GM19035 (cell line): ENCODE measurements around the gene GPLD1.

ENCODE experiments used
- ATAC-seq: cut with Tn5 transposase; IDR thresholded peaks from one replicate; pipeline ENCODE4 v1.9.1; 2021; ENCODE audit not compliant: unreplicated experiment

GPLD1 gene

DNA sequence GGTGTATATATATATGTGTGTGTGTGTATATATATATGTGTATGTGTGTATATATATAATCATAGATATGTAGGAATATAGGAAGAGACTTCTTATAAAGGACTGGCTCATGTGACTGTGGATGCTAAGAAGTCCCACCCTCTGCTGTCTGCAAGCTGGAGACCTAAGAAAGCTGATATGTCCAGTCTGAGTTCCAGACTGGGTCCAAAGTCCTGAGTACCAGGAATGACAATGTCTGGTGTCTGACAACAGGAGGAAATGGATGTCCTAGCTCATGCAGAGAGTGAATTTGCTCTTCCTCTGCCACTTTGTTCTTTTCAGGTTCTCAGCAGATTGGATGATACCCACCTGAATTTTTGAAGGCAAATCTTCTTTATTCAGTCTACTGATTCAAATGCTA, 12.5 kb upstream of the GPLD1 start:
- ATAC-seq: no peak

DNA sequence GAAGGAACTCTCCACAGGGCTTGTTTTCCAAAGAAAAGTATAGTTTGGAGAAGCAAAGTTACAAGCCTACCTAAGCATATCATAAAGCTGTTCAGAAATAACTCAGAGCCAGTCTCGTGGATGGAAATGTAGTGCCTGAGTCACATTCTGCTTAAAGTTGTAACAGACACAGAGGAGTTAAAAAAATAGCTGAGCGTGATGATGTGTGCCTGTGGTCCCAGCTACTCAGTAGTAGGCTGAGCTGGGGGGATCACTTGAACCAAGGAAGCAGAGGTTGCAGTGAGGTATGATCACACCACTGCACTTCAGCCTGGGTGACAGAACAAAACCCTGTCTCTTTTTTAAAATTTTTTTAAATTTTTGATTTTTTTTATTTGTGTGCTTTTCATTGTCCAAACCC, 12.0 kb upstream of the GPLD1 start:
- ATAC-seq: no peak

DNA sequence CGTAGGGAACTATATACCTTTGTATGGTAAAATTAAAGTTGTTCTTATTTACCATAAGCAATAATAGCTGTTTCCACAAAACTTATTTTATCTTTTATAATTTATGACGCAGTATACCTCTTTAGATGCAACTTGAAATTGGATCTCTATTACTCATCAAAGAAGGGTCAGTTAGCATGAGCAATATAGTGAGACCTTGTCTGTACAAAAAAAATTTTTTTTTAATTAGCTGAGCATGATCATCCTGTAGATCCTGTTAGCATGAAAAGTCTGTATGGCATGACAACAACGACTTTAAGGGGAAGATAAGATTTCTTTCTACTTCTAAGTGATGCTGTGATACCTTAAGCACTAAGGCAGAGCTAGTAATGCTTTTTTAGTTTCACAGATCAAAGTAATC, 11.3 kb upstream of the GPLD1 start:
- no peak for ATAC-seq

DNA sequence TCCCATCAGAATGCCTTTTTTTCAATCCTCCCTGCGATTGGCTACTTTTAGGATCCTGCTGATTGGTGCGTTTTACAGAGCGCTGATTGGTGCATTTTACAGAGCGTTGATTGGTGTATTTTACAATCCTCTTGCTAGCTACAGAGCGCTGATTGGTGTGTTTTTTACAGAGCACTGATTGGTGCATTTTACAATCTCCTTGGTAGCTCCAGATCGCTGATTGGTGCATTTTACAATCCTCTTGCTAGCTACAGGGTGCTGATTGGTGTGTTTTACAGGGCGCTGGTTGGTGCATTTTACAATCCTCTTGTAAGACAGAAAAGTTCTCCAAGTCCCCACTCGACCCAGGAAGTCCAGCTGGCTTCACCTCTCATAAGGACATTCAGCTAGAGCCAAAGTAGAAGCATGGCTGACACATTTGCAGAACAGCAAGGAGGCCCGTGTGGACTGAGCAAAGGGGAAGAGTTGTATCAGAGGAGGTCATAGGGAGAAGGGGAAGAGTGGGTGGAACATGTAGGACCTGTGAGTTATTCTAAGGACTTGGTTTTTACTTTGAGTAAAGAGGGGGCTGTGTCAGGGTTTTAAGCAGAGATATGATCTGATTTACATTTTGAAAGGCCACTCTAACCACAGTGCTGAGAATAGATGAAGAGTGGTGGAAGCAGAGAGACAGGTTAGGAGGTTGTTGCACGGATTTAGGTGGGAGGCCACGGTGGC, 8.0 kb upstream of the GPLD1 start:
- no peak for ATAC-seq

DNA sequence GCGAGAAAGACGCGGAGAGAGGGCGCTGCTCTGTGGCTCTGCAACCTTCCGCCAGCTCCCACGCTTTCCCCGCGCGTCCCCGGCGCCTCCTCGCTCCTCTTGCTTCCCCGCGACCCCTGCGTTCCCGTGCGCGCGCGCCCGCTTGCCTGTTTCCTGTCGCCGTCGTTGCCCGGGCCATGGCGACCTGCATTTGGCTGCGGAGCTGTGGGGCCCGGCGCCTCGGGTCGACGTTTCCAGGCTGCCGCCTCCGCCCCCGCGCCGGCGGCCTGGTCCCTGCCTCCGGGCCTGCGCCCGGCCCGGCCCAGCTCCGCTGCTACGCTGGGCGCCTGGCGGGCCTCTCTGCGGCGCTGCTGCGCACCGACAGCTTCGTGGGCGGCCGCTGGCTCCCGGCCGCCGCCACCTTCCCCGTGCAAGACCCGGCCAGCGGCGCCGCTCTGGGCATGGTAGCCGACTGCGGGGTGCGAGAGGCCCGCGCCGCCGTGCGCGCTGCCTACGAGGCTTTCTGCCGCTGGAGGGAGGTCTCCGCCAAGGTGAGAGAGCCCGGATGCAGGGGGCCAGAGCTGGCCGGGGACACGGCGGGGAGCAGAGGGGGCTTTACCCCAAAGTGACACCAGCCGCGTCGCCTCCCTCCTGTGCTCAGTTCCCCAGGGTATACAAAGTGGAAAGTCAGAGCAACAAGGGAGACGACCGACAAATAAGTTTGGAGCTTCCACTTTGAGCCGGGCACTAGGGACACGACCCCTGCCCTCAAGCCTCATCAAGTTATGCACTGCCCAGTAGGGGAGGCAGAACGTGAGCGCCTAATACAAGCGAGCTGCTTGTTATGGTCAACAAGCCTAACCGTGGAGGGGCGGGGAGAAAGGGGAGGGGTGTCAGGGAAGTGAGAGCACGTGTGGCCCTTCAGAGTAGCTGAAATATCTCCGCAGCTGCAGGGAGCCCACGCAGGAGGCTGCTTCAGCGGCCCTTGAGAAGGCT, 5.7 kb upstream of the GPLD1 start, which contains the start of gene ALDH5A1:
TSS of gene ALDH5A1 (plus strand) at position 149 of the 975 bp plus-strand sequence. CDS start at position 177, 28 bp downstream.
- peak; percentile 72 for ATAC-seq

DNA sequence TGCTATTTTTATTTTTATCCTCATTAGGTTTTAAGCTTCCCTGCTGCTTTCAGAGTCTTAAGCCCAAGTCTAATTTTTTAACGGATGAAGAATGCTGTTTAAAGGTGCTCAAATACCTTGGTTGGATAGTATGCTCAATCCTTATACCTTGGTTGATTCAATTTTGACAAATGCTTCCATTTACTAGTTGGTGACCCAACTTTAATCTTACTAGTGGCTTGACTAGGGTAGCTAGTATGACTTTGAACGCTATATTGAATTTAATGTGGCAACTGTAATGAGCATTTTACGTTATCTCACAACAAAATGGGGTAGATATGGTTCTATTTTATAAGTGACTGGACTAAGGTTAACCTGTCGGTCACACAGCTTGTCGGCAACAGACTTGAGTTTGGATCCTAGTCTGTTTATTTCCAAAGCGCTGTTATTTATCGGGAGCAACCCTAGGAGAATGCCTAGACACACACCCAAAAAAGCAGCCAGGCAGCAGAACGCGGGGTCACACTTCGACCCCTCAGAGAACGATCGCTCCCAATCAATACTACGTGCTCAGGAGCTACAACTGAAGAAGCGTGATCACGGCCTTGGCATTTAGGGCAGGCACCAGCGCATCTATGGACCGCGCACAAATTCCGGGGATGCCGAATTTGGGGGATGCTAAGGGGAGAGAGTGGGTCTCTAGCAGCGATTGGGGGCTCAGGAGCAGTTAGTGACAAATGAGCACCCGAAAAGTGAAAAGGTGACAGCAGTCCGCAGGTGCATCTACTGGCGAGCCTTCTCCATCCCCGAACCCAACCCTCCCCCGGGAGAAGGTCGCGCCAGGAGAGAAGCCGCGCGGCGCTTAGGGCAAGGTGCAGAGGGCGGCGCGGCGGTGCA, 4.8 kb upstream of the GPLD1 start:
- ATAC-seq: peak; percentile 8

DNA sequence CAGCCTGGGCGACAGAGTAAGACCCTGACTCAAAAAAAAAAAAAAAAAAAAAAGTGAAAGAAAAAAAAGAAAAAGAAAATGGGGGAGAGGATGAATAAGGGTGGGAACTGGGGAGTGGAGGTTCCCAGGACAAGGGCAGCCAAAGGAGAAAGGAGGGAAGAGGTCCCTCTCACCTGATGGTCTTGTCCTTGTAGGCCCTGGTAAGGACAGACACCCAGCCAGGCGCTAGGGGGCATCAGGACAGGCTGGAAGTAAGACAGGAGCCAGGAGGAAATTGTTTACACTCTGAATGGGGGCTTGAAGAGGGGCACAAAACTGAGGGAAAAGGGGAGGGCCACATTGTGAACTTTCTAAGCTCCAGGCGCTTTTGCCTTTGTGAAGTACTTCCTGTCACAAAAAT, 3.1 kb upstream of the GPLD1 start:
- no peak for ATAC-seq

DNA sequence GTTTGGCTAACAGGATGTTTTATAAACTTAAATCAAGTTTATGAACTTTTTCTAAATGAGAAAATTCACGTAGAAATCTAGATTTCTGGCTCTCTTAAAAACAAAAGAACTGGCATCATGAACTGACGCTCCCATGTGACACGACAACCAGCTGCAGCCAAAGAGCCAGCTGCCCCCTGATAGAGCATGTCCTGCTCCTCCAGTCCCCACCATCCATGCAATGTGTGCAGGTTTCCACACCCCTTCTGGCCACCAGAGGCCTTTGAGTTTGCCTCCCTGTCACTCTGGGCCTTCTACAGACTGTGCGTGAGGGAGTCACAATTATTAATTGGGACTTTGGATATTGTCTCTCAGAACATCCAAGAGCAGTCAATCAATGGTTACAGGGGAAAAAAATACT, 1.6 kb upstream of the GPLD1 start:
- no peak for ATAC-seq

DNA sequence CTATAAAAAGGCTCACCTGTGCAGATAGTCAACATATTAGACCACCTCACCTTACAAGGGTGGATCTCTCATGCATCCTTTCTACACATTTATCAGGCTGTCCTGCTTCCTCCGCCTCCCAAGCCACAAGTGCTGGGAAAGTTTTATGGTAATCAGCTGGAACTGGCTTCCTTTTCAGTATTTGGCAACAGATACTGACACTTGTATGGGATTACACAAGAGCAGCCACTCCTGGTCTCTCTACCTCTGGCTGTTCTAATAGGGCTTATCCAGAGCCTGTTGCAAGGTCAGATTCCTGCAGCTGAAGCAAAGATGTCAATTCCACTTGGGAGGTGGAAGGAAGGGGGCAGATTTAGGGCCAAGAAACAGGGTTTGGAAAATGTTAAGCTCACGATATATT, 503 bp upstream of the GPLD1 start:
- no peak for ATAC-seq

DNA sequence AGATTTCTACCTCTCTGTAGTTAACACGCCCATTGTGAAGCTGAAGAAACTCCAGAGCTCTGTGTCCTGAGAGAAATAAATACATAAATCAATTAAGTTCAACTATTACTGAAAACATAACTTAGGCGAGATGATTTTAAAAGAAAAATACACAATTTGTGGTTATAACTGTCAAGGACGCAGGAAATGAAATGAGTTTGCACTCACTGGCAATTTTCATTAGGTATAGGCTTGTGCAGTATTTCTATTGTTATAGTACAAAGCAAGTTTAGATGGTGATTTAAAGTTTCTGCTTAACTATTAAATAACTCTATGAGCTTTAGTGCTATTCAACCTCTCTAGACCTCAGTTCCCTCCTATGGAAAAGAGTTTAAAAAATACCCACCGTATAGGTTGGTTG, 3.3 kb downstream of the GPLD1 start:
- no peak for ATAC-seq

DNA sequence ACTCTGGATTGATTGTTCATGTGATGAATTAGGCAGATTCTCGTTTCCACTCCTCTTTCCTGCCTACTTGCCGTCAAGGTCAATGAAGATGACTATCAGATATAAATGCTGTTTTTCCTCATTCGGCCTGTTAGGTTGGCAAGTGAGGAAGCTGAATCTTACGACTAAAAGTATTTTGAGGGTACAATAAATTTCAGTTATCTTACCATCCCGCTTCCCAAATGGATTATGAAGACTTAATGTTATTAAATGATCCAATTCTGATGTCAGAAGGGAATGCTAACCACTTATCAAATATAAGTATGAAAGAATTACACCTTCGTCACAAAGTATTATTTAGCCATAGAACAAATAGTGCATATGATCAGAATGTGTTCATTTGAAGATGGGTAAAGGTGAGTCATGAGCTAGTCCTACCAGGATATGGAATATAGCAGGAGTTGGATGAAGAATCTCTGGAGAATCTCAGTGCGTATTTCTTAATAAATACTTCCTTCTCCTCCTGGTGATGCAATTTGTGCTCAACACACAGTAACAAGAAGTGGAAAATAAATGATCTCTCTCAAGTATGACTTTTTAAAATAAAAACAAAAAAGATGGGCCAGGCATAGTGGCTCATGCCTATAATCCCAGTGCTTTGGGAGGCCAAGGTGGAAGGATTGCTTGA, 4.6 kb downstream of the GPLD1 start:
- no peak for ATAC-seq

DNA sequence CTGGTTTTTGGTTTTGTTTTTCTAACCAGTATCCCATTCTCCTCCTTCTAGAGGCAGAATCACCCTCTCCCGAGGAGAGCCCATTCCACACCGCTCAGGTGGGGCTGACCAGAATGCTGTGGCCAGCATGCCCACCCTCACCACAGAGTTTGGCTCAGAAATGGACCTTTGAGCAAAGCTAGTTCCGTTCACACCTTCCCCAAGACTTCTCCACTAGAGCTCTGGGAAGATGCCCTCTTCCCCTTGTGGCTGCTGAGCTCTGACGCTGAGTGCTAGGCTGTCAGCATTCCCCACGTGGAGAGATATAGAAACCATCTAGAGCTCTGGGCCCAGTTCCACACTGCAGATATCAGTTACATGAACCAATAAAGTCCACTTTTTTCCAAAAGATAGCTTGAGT, 7.9 kb downstream of the GPLD1 start:
- ATAC-seq: no peak

DNA sequence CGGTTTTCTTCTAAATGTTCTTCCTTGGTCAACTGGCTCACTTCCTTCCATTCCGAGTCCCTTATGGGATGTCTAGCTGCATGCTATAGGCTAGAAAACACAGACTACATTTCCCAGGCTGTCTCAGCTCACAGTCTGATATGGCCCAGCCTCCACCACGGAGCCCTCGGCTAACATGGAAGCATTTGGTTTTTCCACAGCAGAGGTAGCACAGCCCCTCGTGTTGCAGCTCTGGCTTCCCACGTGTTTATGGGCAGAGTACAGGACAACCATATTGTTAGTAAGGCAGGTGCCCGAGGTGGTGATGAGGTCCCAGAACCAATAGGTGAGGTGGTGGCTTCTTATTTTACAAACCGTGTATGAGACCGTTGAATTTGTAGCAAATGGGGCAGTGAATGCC, 8.7 kb downstream of the GPLD1 start:
- ATAC-seq: no peak

DNA sequence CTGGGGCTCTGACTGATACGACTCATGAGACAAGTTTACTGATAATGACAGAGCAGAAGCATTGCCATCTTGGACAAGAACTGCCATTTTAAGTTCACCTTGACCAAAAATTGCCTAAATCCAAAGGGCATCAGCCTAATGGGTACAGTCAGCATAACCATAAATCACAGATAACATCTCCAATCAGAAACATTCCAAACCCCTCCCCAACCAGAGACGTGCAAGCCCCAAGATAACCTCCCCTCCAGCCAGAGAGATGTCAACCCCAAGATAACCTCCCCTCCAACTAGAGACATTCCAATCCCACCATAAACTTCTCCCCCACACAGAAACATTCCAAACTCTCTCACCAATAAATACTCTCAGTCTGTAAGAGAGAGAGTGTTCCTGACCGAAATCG, 10.5 kb downstream of the GPLD1 start:
- ATAC-seq: no peak

DNA sequence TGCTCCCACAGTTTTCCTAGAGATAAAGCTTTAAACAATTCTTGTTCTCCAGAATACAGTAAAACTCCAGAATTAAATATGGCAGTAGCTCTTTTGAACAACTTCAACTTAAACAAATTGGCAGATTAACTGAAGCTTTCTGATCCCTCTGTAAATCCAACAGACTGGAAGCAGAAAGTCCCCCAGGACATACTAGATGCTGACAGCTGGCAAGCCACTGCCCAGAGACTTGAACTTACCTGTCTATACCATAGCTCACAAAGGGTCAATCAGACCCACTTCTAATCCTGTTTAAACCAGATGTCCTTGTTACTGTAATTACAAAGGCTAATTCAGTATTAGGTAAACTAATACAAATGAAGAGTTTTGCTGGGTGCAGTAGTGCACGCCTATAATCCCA, 12.3 kb downstream of the GPLD1 start:
- ATAC-seq: no peak

DNA sequence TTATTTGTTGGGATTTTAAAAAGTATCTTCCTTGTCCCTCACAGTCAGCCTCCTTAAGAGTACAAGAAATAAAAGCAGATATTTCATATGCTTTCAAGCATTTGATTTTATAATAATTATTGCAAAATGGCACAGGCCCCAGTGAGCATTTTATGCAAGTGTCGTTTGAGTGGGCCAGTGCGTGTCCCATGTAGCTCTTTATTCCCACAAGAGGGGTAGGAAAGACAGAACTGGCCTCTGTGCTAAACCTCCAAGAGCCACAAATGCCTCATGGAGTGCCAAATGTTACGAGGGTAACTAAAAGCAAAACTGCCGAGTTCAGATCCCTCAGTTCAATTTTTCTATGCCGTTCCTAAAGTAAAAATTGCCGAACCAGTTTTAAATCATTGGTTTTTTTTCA, 12.7 kb downstream of the GPLD1 start:
- no peak for ATAC-seq

DNA sequence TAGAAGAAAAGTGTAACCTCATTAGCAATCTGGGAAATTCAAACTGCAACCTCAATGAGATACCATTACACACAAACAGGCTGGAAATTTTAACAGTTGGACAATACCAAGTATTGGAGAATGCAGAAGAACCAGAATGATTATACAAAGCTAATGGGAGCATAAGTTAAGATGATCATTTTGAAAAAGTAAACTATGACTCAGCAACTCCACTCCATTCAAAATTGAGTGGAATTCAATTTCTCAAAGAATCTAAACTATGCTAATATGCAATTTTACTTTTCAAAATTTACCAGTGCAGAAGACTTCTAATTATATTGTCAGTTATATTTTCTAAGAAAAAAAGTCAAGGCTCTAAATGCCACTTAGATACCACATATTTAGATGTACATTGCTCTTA, 17.2 kb downstream of the GPLD1 start:
- no peak for ATAC-seq

DNA sequence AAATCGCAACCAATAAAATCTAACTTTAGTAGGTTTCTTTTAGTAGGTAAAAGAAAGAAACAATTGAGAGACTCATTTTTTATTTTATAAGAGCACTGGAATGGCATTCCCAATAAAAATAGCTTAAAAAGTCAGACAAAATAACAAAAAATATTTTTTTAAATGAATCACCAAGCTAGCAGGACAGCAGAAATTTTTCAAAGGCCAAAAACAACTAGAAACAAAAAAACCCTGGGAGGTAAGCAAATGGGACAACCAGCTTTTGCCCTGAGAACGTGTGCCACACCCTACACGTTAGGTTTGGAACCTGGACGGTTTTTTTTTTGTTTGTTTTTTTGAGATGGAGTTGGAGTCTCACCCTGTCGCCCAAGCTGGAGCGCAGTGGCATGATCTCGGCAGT, 19.6 kb downstream of the GPLD1 start:
- ATAC-seq: no peak

DNA sequence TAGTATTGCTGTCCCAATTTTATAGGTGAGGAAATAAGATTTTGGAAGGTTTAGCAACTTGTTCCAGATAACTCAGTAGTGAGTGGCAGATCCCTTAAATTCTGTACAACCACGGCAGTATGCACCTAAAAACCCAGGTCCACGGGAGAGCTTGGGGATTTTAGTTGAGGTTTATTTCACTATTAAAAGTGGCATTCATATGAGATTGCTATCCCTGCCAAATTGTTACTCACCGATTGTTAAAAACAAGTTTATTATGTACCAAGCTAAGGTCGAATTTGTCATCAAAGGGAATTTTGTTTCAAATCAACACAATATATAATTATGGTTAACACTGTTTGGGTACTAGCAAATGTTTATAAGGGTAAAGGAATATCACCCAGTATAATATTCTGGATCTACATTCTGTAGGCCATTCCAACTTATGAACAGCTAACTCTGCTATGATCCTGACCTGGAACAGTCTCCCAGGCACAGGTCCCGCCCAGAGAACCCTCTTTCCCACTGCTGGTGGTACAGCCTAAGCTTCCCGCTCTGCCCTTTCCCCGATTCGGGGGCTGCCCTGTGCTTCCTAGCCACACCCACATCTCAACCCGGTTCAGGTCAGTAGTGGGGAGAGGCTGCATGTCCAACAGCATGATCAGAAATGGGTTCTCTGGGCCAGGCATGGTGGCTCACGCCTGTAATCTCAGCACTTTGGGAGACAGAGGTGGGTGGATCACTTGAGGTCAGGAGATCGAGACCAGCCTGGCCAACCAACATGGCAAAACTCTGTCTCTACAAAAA, 24.9 kb downstream of the GPLD1 start:
- ATAC-seq: no peak

DNA sequence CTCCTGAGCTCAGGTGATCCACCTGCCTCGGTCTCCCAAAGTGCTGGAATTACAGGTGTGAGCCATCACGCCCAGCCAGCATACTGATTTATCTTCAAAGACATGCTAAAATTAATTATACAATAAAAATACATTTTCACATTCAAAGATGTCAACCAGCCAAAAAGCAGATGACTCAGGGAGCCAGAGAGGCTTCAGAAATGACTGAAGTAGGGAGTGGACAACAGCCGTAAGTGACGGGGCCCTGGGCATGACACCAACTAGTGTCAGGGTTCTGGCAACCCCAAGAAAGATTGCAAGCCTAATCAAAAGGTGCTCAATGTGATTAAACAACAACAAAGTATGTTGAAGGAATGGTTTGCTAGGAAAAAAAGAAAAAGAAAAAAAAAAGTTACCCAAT, 28.4 kb downstream of the GPLD1 start:
- ATAC-seq: no peak
